Keratinocyte (primary cell): ENCODE measurements around the gene UNC79. TPM values are rescaled to one million over a fixed set of nuclear protein-coding genes. Genes with fewer than 3 reads are reported as not detected.
A peak's percentile ranks its signal among the peaks of the same experiment; 100 is the strongest.

Source experiments
- DNase-seq: peaks from one replicate; pipeline ENCODE4 v3.0.0-alpha.2; 2011; ENCODE audit warnings: low read depth, missing footprints, low spot score
- FAIRE-seq: peaks from 2 replicates; lab custom pipeline; 2011; peaks lifted over from hg19 to GRCh38; lab: Jason Lieb, UNC
- H2AFZ ChIP-seq: 2 replicates; pipeline ENCODE4 v1.6.0; 2012; ENCODE audit warnings: low read length, control low read depth, inconsistent platforms; ENCODE audit not compliant: control insufficient read depth
- H3K27ac ChIP-seq: 2 replicates; pipeline ENCODE4 v1.5.1; 2011; ENCODE audit warnings: low read length; ENCODE audit not compliant: control insufficient read depth, insufficient read depth
- H3K27me3 ChIP-seq: 3 replicates; pipeline ENCODE4 v1.6.0; 2011; ENCODE audit warnings: low read length; ENCODE audit not compliant: control insufficient read depth, insufficient read depth; ENCODE audit errors: extremely low read depth
- H3K36me3 ChIP-seq, 2 experiments: 2 replicates in 1 of 2; 3 replicates in 1 of 2; pipeline ENCODE4 v1.5.1; 2011; ENCODE audit warnings: low read length in 2 of 2, mild to moderate bottlenecking in 1 of 2; ENCODE audit not compliant: control insufficient read depth in 2 of 2, insufficient read depth in 2 of 2; ENCODE audit errors: extremely low read depth in 1 of 2
- H3K4me1 ChIP-seq: 3 replicates; pipeline ENCODE4 v1.5.1; 2011; ENCODE audit warnings: low read length; ENCODE audit not compliant: control insufficient read depth, insufficient read depth; ENCODE audit errors: extremely low read depth
- H3K4me2 ChIP-seq: 3 replicates; pipeline ENCODE4 v1.6.0; 2011; ENCODE audit warnings: low read depth, low read length; ENCODE audit not compliant: control insufficient read depth, insufficient read depth; ENCODE audit errors: extremely low read depth
- H3K4me3 ChIP-seq, 3 experiments: fragments of 200-600 bp in 1 of 3; sonication (generic) in 1 of 3; 2 replicates in 2 of 3; 3 replicates in 1 of 3; pipeline ENCODE4 v1.5.1; 2011 to 2016; ENCODE audit warnings: low read length in 3 of 3, mild to moderate bottlenecking in 3 of 3, control low read depth in 2 of 3, inconsistent platforms in 1 of 3, low read depth in 1 of 3, mixed read lengths in 1 of 3, mixed run types in 1 of 3, moderate library complexity in 1 of 3; ENCODE audit not compliant: control insufficient read depth in 2 of 3, insufficient read depth in 2 of 3; ENCODE audit errors: extremely low read depth in 1 of 3
- H3K79me2 ChIP-seq: 2 replicates; pipeline ENCODE4 v1.6.0; 2012; ENCODE audit warnings: low read length; ENCODE audit not compliant: control insufficient read depth, insufficient read depth
- H3K9ac ChIP-seq: 3 replicates; pipeline ENCODE4 v1.6.0; 2011; ENCODE audit warnings: low read length; ENCODE audit not compliant: control insufficient read depth, insufficient read depth; ENCODE audit errors: extremely low read depth
- H3K9me1 ChIP-seq: 3 replicates; pipeline ENCODE4 v1.6.0; 2011; ENCODE audit warnings: low read length; ENCODE audit not compliant: control insufficient read depth, insufficient read depth; ENCODE audit errors: extremely low read depth
- H3K9me3 ChIP-seq: 2 replicates; pipeline ENCODE4 v1.5.1; 2012; ENCODE audit warnings: low read depth, low read length; ENCODE audit not compliant: control insufficient read depth
- H4K20me1 ChIP-seq: 3 replicates; pipeline ENCODE4 v1.6.0; 2011; ENCODE audit warnings: low read length; ENCODE audit not compliant: control insufficient read depth, insufficient read depth; ENCODE audit errors: extremely low read depth
- CTCF ChIP-seq, 3 experiments: IDR thresholded peaks in 1 of 3; conservative IDR thresholded peaks in 1 of 3; optimal IDR thresholded peaks in 1 of 3; 2 replicates in 2 of 3; 3 replicates in 1 of 3; pipeline versions ENCODE3 to v1.5.1; 2011; ENCODE audit warnings: low read length in 3 of 3, mild to moderate bottlenecking in 3 of 3, moderate library complexity in 2 of 3, control low read depth in 1 of 3, inconsistent platforms in 1 of 3; ENCODE audit not compliant: insufficient read depth in 2 of 3; ENCODE audit errors: extremely low read depth in 1 of 3
- EZH2 ChIP-seq: IDR thresholded peaks from one replicate; pipeline ENCODE4 v1.6.1; 2012; ENCODE audit warnings: inconsistent platforms, mild to moderate bottlenecking, low read length, moderate library complexity
- dilution Hi-C: fragments of 300-500 bp; cut with MboI; formaldehyde crosslinking; loops from one replicate; pipeline ENCODE4 v1.7.0; 2020; ENCODE audit warnings: low sequenced_read_pairs; ENCODE audit not compliant: extremely low pct_ligation_motif_present
- polyA plus RNA-seq, 5 experiments: library from polyadenylated mRNA; depleted of rRNA in 3 of 5; stranded (reverse) in 3 of 5; stranded (forward) in 1 of 5; unstranded in 1 of 5; fragments of >200 nt; gene quantifications; 1 replicate in 1 of 5; 2 replicates in 3 of 5; 3 replicates in 1 of 5; pipeline versions ENCODE4 v1.2.1 to v1.2.3, GENCODE V29; 2011 to 2012; ENCODE audit warnings: missing spikeins in 2 of 5, low read depth in 1 of 5, low replicate concordance in 1 of 5

The UNC79 gene
- polyA plus RNA-seq, 1 donor (not counting 4 experiments of a cell fraction or from before 2014, with no cell fraction given): 0.01 TPM

DNA sequence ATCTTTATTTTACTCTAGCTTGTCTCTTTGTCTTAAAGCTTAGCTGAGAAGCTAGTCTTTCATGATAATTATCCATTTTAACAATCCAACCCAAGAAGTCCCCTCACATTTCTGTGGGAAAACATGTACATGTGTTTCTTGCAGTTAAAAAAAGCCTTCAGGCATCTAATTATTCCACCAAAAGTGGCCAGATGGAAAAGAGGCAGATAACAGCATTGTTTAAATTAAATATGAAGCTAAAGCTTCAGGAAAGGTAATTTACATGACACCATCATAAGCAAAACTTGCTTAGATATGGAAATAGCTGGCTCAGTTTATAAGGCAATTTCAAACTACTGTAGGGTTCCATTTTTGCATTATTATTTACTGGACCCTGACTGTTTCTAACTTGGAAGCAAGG is 175.4 kb downstream of the UNC79 start:
- H3K79me2 ChIP-seq: no peaks in the 10 kb centered on the region
- no peaks in the 10 kb centered on the region for H3K36me3 ChIP-seq
- FAIRE-seq: no peak
- no peaks in the 10 kb centered on the region for H4K20me1 ChIP-seq
- H3K4me2 ChIP-seq: no peak overlapping the region
- TF ChIP-seq CTCF (optimal IDR thresholded peaks at IDR 0.05 in 1 of 3, IDR thresholded peaks at IDR 0.05 in 1 of 3, conservative IDR thresholded peaks at IDR 0.05 in 1 of 3; ENCODE audit: extremely low read depth in 1 of 3, insufficient read depth in 2 of 3, low read length in 3 of 3): no peak
- TF ChIP-seq EZH2: no peak
- no peaks in the 10 kb centered on the region for H3K9me3 ChIP-seq
- H3K4me1 ChIP-seq: no peaks in the 10 kb centered on the region
- dilution Hi-C loops: no loop called here
- no peak for DNase-seq
- H3K9me1 ChIP-seq: no peaks in the 10 kb centered on the region
- no peak overlapping the region for H3K9ac ChIP-seq
- H2AFZ ChIP-seq: no peak overlapping the region
- no peaks in the 10 kb centered on the region for H3K27me3 ChIP-seq
- no peak overlapping the region for H3K27ac ChIP-seq
- H3K4me3 ChIP-seq: no peak overlapping the region

DNA sequence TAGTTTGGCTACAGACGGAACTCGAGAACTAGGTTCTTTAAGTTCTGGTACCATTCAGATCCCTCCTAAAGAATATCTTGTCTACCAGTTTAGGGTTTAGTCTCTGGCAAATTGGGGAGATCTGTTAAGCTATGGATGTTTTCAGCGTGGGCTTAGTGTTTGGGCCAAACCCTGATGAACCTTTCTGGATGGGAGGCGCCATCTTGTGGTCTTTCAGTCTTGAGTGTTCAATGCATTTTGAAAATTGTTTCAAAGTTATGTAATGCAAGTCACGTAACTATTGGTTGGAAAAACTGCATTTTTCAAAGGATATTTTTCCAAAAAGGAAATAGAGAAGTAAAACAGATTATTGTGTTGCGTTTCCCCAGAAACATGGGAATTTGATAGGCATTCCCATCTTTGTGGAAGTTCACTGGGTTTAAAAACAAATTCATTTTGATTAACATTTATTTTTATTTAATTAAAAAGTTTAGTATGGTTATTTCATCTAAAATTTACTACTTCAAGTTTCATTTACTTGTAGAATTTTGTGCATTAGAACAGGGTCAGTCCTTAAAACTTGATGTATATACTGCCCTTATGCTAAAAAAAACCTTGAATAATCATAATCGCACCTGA is 188.5 kb downstream of the UNC79 start:
- Histone ChIP-seq H3K4me1 (no peaks in the 10 kb centered on the region), H3K27me3 (no peaks in the 10 kb centered on the region), H3K79me2 (no peaks in the 10 kb centered on the region), H3K27ac (no peak overlapping the region), H2AFZ (no peak overlapping the region), H3K9me1 (no peaks in the 10 kb centered on the region), H3K9me3 (no peaks in the 10 kb centered on the region), H3K9ac (no peak overlapping the region), H4K20me1 (no peaks in the 10 kb centered on the region), H3K4me3 (no peak overlapping the region), H3K36me3 (no peaks in the 10 kb centered on the region), H3K4me2 (no peak overlapping the region)
- TF ChIP-seq EZH2 (no peak), CTCF (optimal IDR thresholded peaks at IDR 0.05 in 1 of 3, IDR thresholded peaks at IDR 0.05 in 1 of 3, conservative IDR thresholded peaks at IDR 0.05 in 1 of 3; ENCODE audit: extremely low read depth in 1 of 3, insufficient read depth in 2 of 3, low read length in 3 of 3) (peak; percentile 48 to 64 (median 64))
- DNase-seq (no peak), FAIRE-seq (peak; percentile 52)
- dilution Hi-C loops: no loop called here
